C4-2B (cell line): ENCODE measurements around the gene ASMTL.
"Not testable (repeated sequence)": the region's sequence is repeated elsewhere in the genome, so short reads cannot be mapped to it uniquely, and the experiment has no call there.

Experiments
- CTCF ChIP-seq: fragments of 450-650 bp; conservative IDR thresholded peaks from 2 replicates; pipeline ENCODE4 v1.5.1; 2017; ENCODE audit warnings: mild to moderate bottlenecking
- ZFX ChIP-seq: fragments of 450-650 bp; IDR thresholded peaks from 2 replicates; pipeline ENCODE4 v1.6.1; 2017

- not testable (repeated sequence) for TF ChIP-seq CTCF, ZFX
Measured at GRCh38 chrX:1405769-1406168, 46.9 kb downstream of the ASMTL start.
